IMR-90 (cell line): ENCODE measurements around the gene ALK. TPM values are rescaled to one million over a fixed set of nuclear protein-coding genes. Genes with fewer than 3 reads are reported as not detected.

Source experiments
- ATAC-seq: fragments of 200-7000 bp; cut with Tn5 transposase; 2 replicates; pipeline ENCODE4 v1.9.1; 2020; ENCODE audit warnings: low read depth, mild to moderate bottlenecking, moderate library complexity
- BruUV-seq: library from RNA; stranded (reverse); fragments of 400-500 nt; replicated peaks from 2 replicates; lab custom pipeline; 2021; lab: Mats Ljungman, UMichigan
- CTCF ChIA-PET: fragments of 300-600 bp; formaldehyde crosslinking; extraction: SDS; loops from one replicate; lab custom pipeline; 2021; ENCODE audit warnings: antibody characterized with exemption; lab: Yijun Ruan, JAX
- POLR2A ChIA-PET: fragments of 300-600 bp; sonication (Branson Sonifier 250); formaldehyde crosslinking; loops from one replicate; lab custom pipeline; 2022; ENCODE audit warnings: antibody characterized with exemption; ENCODE audit not compliant: unreplicated experiment; lab: Charles Lee
- DNase-seq: peaks from one replicate; pipeline ENCODE4 v3.0.0; 2013
- H2AFZ ChIP-seq: replicated peaks from 2 replicates; pipeline ENCODE3; 2013; ENCODE audit warnings: low read length, mild to moderate bottlenecking; ENCODE audit not compliant: poor library complexity
- H2AK5ac ChIP-seq: 2 replicates; pipeline ENCODE4 v1.6.1; 2013; ENCODE audit warnings: low read depth, low read length, inconsistent platforms
- H2AK9ac ChIP-seq: replicated peaks from 2 replicates; pipeline ENCODE3; 2013; ENCODE audit warnings: mild to moderate bottlenecking, low read depth, low read length, moderate library complexity; ENCODE audit not compliant: poor library complexity
- H2BK120ac ChIP-seq: 2 replicates; pipeline ENCODE4 v1.6.1; 2013; ENCODE audit warnings: low read depth, low read length, inconsistent platforms
- H2BK15ac ChIP-seq: 3 replicates; pipeline ENCODE4 v1.6.1; 2013; ENCODE audit warnings: low read depth, low read length, inconsistent platforms
- H2BK20ac ChIP-seq: 2 replicates; pipeline ENCODE4 v1.6.1; 2013; ENCODE audit warnings: low read depth, mild to moderate bottlenecking, inconsistent platforms, low read length, moderate library complexity
- H2BK5ac ChIP-seq: 2 replicates; pipeline ENCODE4 v1.6.1; 2013; ENCODE audit warnings: mild to moderate bottlenecking, low read depth, low read length, inconsistent platforms; ENCODE audit not compliant: poor library complexity, severe bottlenecking
- H3K14ac ChIP-seq: replicated peaks from 2 replicates; pipeline ENCODE4 v1.6.1; 2013; ENCODE audit warnings: low read depth, low read length, inconsistent platforms
- H3K18ac ChIP-seq: 2 replicates; pipeline ENCODE4 v1.6.1; 2013; ENCODE audit warnings: low read depth, low read length, control low read depth
- H3K23ac ChIP-seq: 2 replicates; pipeline ENCODE4 v1.6.1; 2013; ENCODE audit warnings: low read depth, low read length, inconsistent platforms
- H3K27ac ChIP-seq: 2 replicates; pipeline ENCODE4 v1.5.1; 2013; ENCODE audit warnings: mild to moderate bottlenecking, control low read depth, low read length; ENCODE audit not compliant: insufficient read depth
- H3K27me3 ChIP-seq: 2 replicates; pipeline ENCODE4 v1.6.1; 2013; ENCODE audit warnings: low read length; ENCODE audit not compliant: control insufficient read depth, insufficient read depth
- H3K36me3 ChIP-seq: 2 replicates; pipeline ENCODE4 v1.6.1; 2013; ENCODE audit warnings: low read length, mixed read lengths; ENCODE audit not compliant: control insufficient read depth, insufficient read depth
- H3K4ac ChIP-seq: 2 replicates; pipeline ENCODE4 v1.6.1; 2013; ENCODE audit warnings: low read depth, low read length, inconsistent platforms
- H3K4me1 ChIP-seq: 2 replicates; pipeline ENCODE4 v1.6.1; 2013; ENCODE audit warnings: low read length, mixed read lengths; ENCODE audit not compliant: control insufficient read depth, insufficient read depth
- H3K4me2 ChIP-seq: 2 replicates; pipeline ENCODE4 v1.6.1; 2013; ENCODE audit warnings: low read depth, mild to moderate bottlenecking, control low read depth, low read length, moderate library complexity
- H3K4me3 ChIP-seq: 2 replicates; pipeline ENCODE4 v1.5.1; 2013; ENCODE audit warnings: low read depth, mild to moderate bottlenecking, control low read depth, low read length, moderate library complexity; ENCODE audit not compliant: insufficient read depth
- H3K56ac ChIP-seq: 2 replicates; pipeline ENCODE4 v1.6.1; 2013; ENCODE audit warnings: low read length, inconsistent platforms; ENCODE audit not compliant: insufficient read depth; ENCODE audit errors: extremely low read depth
- H3K79me1 ChIP-seq, 2 experiments: 2 replicates each; pipeline ENCODE4 v1.6.1; 2013; ENCODE audit warnings: low read length in 2 of 2, inconsistent platforms in 1 of 2, low read depth in 1 of 2
- H3K9ac ChIP-seq: 2 replicates; pipeline ENCODE4 v1.6.1; 2013; ENCODE audit warnings: low read depth, low read length, control low read depth
- H3K9me1 ChIP-seq: 2 replicates; pipeline ENCODE4 v1.6.1; 2013; ENCODE audit warnings: low read length, inconsistent platforms; ENCODE audit not compliant: insufficient read depth
- H3K9me3 ChIP-seq: 2 replicates; pipeline ENCODE4 v1.6.1; 2013; ENCODE audit warnings: low read length; ENCODE audit not compliant: control insufficient read depth, insufficient read depth
- H4K20me1 ChIP-seq: 2 replicates; pipeline ENCODE4 v1.6.1; 2013; ENCODE audit warnings: low read length, inconsistent platforms; ENCODE audit not compliant: insufficient read depth
- H4K5ac ChIP-seq: 2 replicates; pipeline ENCODE4 v1.6.1; 2013; ENCODE audit warnings: mild to moderate bottlenecking, low read depth, low read length, control low read depth
- H4K8ac ChIP-seq, 2 experiments: 2 replicates each; pipeline ENCODE4 v1.6.1; 2013; ENCODE audit warnings: low read depth in 2 of 2, low read length in 2 of 2, control low read depth in 1 of 2, inconsistent platforms in 1 of 2
- H4K91ac ChIP-seq: 2 replicates; pipeline ENCODE4 v1.6.1; 2013; ENCODE audit warnings: low read depth, low read length, inconsistent platforms; ENCODE audit not compliant: insufficient read depth
- RAD21 ChIP-seq: IDR thresholded peaks from 2 replicates; pipeline ENCODE4 v1.6.1; 2012; ENCODE audit warnings: low read length, improper control_type of control experiment
- SMC3 ChIP-seq: fragments of 150-350 bp; IDR thresholded peaks from 2 replicates; pipeline ENCODE4 v1.6.1; 2016; ENCODE audit warnings: low read depth, mild to moderate bottlenecking, antibody characterized with exemption, low read length, moderate library complexity
- WGBS, 2 experiments: methylation state at CpG; one replicate each; pipeline versions ENCODE4 v1.1.5 to v1.1.7; 2013; ENCODE audit warnings: missing lambda C conversion rate in 2 of 2; ENCODE audit not compliant: insufficient read length in 1 of 2; ENCODE audit errors: extremely low coverage in 2 of 2; 5-methylcytosine and 5-hydroxymethylcytosine counted together
- dilution Hi-C: fragments of 300-500 bp; cut with HindIII; formaldehyde crosslinking; loops from one replicate; pipeline ENCODE4 v1.14.3; 2018; ENCODE audit warnings: low sequenced_read_pairs; ENCODE audit not compliant: unreplicated experiment
- in situ Hi-C: fragments of 300-500 bp; cut with MboI; formaldehyde crosslinking; loops from 3 replicates; pipeline ENCODE4 v1.14.3; 2019; ENCODE audit warnings: low sequenced_read_pairs, inconsistent platforms, mixed read lengths
- intact Hi-C: fragments of 100-400 bp; cut with micrococcal nuclease; formaldehyde crosslinking; loops from 2 replicates; pipeline ENCODE4 v1.10.0; 2022
- polyA plus RNA-seq, 3 experiments: library from polyadenylated mRNA; depleted of rRNA; stranded (reverse); fragments of >200 nt; gene quantifications; 2 replicates each; pipeline ENCODE4 v1.2.3, GENCODE V29; 2012; ENCODE audit warnings: low replicate concordance in 1 of 3
- total RNA-seq: library from RNA; depleted of rRNA; stranded (reverse); fragments of >200 nt; gene quantifications from 2 replicates; pipeline ENCODE4 v1.2.3, GENCODE V29; 2012
- TF ChIP-seq, protein P1 (sequence below): conservative IDR thresholded peaks from 2 replicates; pipeline ENCODE4 v1.5.1; 2012; ENCODE audit warnings: mild to moderate bottlenecking, low read depth, low read length, improper control_type of control experiment
- TF ChIP-seq, protein P2 (sequence below): fragments of 150-350 bp; IDR thresholded peaks from 2 replicates; pipeline ENCODE4 v1.6.1; 2016; ENCODE audit warnings: low read depth, mild to moderate bottlenecking, low read length, moderate library complexity, borderline replicate concordance

ALK gene
- total and polyA plus RNA-seq, 2 of the 4 experiments (the other 2 are of a cell fraction): not detected

DNA sequence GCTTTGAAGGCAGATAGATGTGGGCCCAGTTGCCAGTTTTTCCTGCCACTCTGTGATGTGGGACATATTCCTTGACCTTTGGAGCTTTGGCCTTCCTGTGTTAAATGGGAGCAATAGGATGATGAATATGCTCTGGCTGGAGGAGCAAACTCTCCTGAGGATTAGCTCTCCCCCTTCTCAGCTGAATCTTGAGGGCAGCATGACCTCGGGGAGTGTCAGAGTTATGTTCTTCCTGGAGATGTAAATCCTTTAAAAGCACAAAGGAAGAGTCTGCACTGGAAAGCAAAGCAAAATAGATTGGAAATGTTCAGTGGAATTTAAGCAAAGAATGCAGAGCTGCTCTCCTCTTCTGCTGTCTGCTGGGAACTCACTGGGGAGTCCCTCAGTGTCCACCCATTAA lies 160.1 kb downstream of the ALK start:
- Histone ChIP-seq H4K8ac (no peak overlapping the region), H4K5ac (no peak overlapping the region), H3K27me3 (no peaks in the 10 kb centered on the region), H3K36me3 (no peaks in the 10 kb centered on the region), H2BK20ac (no peak overlapping the region), H3K4me2 (no peak overlapping the region), H3K56ac (no peak overlapping the region), H2AK9ac (no peak overlapping the region), H3K9me1 (no peaks in the 10 kb centered on the region), H4K20me1 (no peaks in the 10 kb centered on the region), H2AFZ (no peak overlapping the region), H3K9me3 (no peaks in the 10 kb centered on the region), H3K4me1 (no peaks in the 10 kb centered on the region), H2BK15ac (no peak overlapping the region), H3K79me1 (no peaks in the 10 kb centered on the region), H3K9ac (no peak overlapping the region), H3K4me3 (no peak overlapping the region), H4K91ac (no peak overlapping the region), H2BK5ac (no peak overlapping the region), H3K23ac (no peak overlapping the region), H3K4ac (no peak overlapping the region), H3K14ac (no peak overlapping the region), H3K18ac (no peak overlapping the region), H2BK120ac (no peak overlapping the region), H2AK5ac (no peak overlapping the region), H3K27ac (no peak overlapping the region)
- POLR2A ChIA-PET: no interaction called here
- dilution Hi-C loops (no loop called here), intact Hi-C loops (no loop called here), in situ Hi-C loops (no loop called here)
- DNase-seq: no peak
- BruUV-seq: no TSS peak
- WGBS, 2 experiments: no CpG with 5 or more reads among the region's 1 CpG
- TF ChIP-seq RAD21 (no peak), SMC3 (no peak)
- TF ChIP-seq, protein P1, sequence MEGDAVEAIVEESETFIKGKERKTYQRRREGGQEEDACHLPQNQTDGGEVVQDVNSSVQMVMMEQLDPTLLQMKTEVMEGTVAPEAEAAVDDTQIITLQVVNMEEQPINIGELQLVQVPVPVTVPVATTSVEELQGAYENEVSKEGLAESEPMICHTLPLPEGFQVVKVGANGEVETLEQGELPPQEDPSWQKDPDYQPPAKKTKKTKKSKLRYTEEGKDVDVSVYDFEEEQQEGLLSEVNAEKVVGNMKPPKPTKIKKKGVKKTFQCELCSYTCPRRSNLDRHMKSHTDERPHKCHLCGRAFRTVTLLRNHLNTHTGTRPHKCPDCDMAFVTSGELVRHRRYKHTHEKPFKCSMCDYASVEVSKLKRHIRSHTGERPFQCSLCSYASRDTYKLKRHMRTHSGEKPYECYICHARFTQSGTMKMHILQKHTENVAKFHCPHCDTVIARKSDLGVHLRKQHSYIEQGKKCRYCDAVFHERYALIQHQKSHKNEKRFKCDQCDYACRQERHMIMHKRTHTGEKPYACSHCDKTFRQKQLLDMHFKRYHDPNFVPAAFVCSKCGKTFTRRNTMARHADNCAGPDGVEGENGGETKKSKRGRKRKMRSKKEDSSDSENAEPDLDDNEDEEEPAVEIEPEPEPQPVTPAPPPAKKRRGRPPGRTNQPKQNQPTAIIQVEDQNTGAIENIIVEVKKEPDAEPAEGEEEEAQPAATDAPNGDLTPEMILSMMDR: no peak
- TF ChIP-seq, protein P2, sequence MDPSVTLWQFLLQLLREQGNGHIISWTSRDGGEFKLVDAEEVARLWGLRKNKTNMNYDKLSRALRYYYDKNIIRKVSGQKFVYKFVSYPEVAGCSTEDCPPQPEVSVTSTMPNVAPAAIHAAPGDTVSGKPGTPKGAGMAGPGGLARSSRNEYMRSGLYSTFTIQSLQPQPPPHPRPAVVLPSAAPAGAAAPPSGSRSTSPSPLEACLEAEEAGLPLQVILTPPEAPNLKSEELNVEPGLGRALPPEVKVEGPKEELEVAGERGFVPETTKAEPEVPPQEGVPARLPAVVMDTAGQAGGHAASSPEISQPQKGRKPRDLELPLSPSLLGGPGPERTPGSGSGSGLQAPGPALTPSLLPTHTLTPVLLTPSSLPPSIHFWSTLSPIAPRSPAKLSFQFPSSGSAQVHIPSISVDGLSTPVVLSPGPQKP: no peak
- CTCF ChIA-PET: no interaction called here
- ATAC-seq: no peak
